Erythroblast (primary cell): Measurements from ENCODE around the gene C3orf18.

ENCODE experiments used
- DNase-seq, 2 experiments: peaks; one replicate each; lab custom pipeline; 2025; lab: John Stamatoyannopoulos, UW
- GATA1 ChIP-seq: IDR thresholded peaks from 2 replicates; pipeline ENCODE4 v1.6.1; 2011; ENCODE audit warnings: low read depth, mild to moderate bottlenecking, control low read depth, low read length, moderate library complexity
- POLR2A ChIP-seq: IDR thresholded peaks from 2 replicates; pipeline ENCODE4 v1.6.1; 2011; ENCODE audit warnings: mild to moderate bottlenecking, low read length

C3orf18 gene

GRCh38 chr3:50580683-50581458 lies 13.3 kb upstream of the C3orf18 start:
- TF ChIP-seq GATA1 (no peak), POLR2A (no peak)
- peak in 1 of 2 experiments; percentile 13 for DNase-seq

GRCh38 chr3:50577348-50577747 lies 9.8 kb upstream of the C3orf18 start:
- no peak for DNase-seq
- TF ChIP-seq POLR2A: no peak
- TF ChIP-seq GATA1: no peak

- no peak for TF ChIP-seq GATA1
- TF ChIP-seq POLR2A: no peak
- DNase-seq: no peak
These were observed 7.8 kb upstream of the C3orf18 start for GRCh38 chr3:50575372-50575771.

GRCh38 chr3:50574444-50574831 lies 6.9 kb upstream of the C3orf18 start:
- no peak for TF ChIP-seq GATA1
- no peak for TF ChIP-seq POLR2A
- no peak for DNase-seq

- no peak for TF ChIP-seq POLR2A
- TF ChIP-seq GATA1: no peak
- peak in 1 of 2 experiments; percentile 18 for DNase-seq
These were observed 6.3 kb upstream of the C3orf18 start for GRCh38 chr3:50573566-50574443.

GRCh38 chr3:50572801-50573371 lies 5.3 kb upstream of the C3orf18 start:
- no peak for DNase-seq

GRCh38 chr3:50572158-50572557 lies 4.6 kb upstream of the C3orf18 start:
- TF ChIP-seq GATA1: no peak
- no peak for TF ChIP-seq POLR2A
- peak; percentile 81 to 88 for DNase-seq

More at GRCh38 chr3:50572801-50573371, 5.3 kb upstream of the C3orf18 start:
- no peak for TF ChIP-seq POLR2A
- no peak for TF ChIP-seq GATA1

- TF ChIP-seq POLR2A: no peak
- TF ChIP-seq GATA1: no peak
- DNase-seq: no peak
These were observed 3.9 kb upstream of the C3orf18 start for GRCh38 chr3:50571486-50571885.

GRCh38 chr3:50570508-50571279 lies 3.1 kb upstream of the C3orf18 start:
- TF ChIP-seq POLR2A (no peak), GATA1 (no peak)
- DNase-seq: no peak

GRCh38 chr3:50568947-50569749 lies 1.6 kb upstream of the C3orf18 start, which contains the start of gene HEMK1:
Gene HEMK1 (plus strand): TSS chr3:50569522. CDS start chr3:50571105, 1,583 bp downstream.
- TF ChIP-seq POLR2A (peak; percentile 68), GATA1 (no peak)
- DNase-seq: peak; percentile 93 to 95

GRCh38 chr3:50567011-50567385 lies 549 bp downstream of the C3orf18 start:
- TF ChIP-seq GATA1: no peak
- no peak for TF ChIP-seq POLR2A

GRCh38 chr3:50564321-50564720 lies 3.2 kb downstream of the C3orf18 start:
- DNase-seq: no peak
- TF ChIP-seq POLR2A: no peak
- TF ChIP-seq GATA1: no peak

More at GRCh38 chr3:50567011-50567385, 549 bp downstream of the C3orf18 start:
- DNase-seq: no peak
